Stimulated activated CD4-positive, alpha-beta T cell treated with anti-CD3 and anti-CD28 coated beads, TNF-alpha, amount 100 ng/mL, for 24 hours (primary cell): ENCODE measurements around the gene ZNF444.

Experiments
- DNase-seq, 3 experiments: peaks; one replicate each; pipeline ENCODE4 v3.0.0-alpha.2; 2020; ENCODE audit warnings: low read depth in 3 of 3

The ZNF444 gene

DNA sequence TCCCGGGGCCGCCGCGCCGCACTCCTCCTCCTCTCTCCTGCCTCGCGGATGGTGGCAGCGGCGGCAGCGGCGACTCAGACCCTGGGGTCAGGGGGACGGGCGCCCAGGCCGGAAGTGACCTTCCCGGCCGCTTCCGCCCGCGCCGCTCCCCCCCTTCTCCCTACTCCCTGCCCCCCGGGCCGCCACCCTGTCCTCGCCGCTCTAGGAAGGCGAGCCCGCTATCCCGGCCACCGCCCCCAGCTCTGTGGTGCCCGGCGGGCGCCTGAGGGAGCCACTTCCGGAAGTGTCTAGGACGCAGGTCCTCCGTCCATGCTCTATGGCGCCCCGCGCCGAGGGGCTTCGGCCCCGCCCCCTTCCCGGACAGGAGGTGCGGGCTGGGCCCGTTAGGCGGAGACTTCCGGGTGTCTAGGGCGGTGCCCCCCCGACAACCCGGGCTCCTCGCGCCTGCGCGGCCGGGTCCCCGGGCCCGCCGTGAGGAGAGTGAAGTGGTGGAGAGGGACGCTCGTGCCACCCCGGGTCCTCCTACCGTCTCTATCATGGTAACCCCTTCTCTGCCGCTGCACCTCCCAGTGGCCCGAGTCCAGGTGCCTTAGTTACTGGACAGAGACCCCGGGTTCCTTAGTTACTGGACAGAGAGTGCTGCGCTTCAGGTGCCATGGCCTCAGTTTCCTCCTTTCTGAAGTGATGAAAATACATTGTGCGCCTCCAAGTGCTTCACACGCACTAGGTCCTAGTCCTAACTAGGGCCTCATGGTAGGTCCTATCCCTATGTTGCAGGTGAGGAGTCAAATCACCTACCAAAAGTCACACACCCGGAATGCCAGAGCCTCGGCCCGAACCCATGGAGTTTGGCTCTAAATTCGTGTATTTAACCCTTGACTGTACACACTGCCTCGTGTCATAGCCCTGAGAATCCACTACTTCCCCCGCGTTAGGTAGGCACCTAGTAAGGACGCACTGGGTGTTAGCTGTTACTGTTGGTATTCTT lies 19.6 kb upstream of the ZNF444 start, which contains the start of gene ZNF787:
Gene ZNF787 (minus strand): TSS at position 116 of the 988 bp plus-strand sequence. CDS start 18,078 bp downstream, outside the sequence.
- DNase-seq, result peak; percentile 93 to 97 (median 96)

DNA sequence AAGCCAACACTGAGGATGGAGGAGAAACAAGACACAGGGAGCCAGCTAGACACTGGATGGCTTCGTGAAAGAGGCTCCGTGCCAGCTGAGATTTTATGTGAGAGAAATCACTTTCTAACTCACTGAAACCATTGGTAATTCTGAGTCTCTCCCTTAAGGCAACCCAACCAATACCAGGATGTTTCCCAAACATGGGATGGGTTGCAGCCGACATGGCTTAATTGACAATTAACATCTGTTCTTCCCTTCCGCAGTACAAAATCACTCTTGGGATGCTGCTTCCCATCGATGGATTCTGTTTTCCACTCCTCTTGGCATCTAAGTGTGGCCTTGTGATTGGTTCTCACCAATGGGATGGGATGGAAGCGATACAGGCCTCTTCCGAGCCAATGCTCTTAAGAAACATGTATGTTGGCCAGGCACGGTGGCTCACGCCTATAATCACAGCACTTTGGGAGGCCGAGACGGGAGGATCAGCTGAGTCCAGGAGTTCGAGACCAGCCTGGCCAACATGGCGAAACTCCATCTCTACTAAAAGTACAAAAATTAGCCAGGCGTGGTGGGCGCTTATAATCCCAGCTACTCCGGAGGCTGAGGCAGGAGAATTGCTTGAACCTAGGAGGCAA lies 17.7 kb upstream of the ZNF444 start:
- no peak for DNase-seq

DNA sequence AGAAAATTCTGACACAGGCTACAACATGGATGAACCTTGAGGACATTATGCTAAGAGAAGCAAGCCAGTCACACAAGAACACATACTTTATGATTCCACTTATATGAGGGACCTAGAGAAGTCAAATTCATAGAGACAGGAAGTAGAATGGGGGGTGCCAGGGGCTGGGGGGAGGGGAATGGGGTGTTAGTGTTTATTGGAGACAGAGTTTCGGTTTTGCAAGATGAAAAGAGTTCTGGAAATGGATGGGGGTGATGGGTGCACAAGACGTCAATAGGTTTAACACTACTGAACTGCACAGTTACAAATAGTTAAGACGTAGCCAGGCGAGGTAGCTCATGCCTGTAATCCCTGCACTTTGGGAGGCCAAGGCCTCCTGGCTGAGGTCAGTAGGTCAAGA lies 16.5 kb upstream of the ZNF444 start:
- DNase-seq, result no peak

DNA sequence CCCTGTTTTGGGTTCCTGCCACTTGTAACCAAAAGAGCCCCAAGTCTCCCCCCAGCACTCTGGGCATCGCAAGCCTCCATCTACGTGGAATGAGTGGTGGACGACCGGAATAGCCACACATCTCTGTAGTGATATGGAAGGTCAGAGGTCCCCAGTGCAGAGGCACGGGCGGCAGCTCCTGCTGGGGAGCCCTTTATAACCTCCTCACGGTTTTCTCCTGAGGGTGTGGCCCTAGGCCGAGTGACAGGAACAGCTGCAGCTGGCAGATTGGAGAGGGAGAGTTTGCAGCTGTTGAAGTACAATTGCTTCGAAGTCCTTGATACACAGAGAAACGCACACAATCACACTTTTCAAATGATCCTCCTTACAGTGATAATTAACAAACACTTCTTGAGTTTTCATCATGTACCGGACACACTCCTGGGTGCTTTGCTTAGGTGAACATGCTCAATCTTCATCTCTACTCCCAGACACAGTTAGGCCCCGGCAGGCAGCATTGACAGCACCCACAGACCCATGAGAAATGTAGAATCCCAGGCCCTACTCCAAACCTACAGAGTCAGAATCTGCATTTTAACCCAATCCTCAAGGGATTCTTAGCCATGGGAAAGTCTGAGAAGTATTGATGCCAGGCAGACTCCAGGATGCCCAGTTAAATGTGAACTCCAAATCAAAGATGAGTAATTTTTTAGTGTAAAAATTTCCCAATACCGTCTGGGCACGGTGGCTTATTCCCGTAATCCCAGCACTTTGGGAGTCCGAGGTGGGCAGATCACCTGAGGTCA lies 15.1 kb upstream of the ZNF444 start:
- DNase-seq, result no peak

DNA sequence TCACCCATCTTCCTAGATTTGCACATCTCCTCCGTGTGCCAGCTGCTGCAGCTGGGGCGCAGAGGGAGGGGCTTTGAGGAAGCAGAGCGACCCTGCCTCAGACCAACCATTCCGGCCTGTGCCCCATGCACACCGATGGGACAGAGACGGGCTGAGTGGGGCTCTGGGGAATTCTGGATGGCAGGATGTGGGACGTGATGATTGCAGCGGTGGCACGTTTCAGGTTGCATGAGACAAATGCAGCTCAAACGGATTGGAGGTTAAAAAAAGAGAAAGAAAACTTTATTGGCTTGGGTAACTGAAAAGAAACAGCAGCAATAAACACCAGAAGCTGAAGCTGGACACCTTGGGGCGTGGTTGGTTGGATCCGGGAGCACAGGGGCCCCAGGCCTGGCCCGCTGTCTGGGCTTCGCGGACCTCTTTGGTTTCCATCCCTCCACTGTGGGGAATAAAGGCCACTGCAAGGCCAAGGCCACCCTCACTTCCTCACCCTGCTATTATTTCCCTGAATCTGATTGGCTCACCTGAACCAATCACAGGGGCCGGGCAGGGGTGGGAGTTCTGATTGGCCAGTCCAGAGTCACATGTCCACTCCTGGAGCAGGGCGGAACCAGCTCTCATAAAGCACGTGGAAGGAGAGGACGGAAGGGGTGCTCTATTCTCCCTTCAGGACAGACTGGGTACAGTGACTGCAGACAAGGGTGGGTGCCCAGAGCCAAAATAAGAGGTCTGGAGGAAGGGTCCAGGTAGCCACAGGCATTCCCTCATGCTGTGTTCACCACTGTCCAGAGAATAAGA lies 13.9 kb upstream of the ZNF444 start:
- DNase-seq, result no peak

DNA sequence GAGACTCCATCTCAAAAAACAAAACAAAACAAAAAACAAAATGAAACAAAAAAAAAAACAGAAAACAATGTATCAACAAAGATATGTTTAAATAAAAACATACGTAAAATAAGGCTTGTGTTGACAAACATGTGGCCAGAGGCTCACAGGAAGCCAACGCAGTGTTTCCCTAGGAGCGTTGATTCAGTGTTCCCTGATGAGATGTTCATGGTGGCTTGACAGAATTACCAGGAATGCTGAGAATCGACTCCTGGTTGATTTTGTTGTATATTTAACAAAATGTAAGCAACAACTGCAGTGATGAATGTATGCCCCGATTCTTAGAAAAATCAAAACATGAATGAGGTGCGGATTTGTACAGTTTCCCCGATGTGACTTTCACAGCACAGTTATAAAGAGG lies 11.1 kb upstream of the ZNF444 start:
- no peak for DNase-seq

DNA sequence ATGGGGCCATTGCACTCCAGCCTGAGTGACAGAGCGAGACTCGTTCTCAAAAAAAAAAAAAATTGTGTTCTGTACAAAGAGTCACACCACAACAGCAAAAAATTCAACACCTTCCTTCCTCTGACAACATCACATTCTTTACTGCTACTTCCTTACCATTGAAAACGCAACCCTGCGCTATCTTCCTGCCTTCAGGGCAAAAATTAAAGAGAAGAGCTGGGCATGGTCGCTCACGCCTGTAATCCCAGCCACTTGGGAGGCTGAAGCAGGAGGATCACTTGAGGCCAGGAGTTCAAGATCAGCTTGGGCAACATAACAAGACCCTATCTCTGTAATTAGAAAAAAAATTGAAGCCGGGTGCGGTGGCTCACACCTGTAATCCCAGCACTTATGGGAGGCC lies 9.4 kb upstream of the ZNF444 start:
- DNase-seq, result no peak

DNA sequence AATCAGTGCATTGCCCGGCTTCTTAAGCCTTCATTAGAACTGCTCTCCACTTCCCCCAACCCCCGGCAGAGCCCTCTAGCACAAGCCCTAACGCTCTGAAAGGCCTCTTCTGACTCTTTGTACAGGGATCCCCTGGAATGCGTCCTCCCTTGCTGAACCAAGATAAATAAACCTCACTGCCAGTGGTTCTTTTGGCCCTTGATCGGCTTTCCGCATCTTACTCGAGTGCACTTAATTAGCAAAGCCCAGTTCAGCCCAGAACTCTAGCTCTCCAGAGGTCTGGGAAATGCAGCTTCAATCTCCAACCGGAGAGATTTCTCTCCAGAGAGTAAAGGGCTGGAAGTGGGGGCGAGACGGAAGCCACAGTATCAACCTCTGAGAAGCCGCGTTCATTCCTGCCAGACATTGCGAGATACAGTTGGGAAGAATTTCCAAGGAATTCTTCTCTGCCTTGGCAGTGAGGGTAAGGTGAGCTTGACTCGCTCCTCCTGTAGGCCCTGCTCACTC lies 8.7 kb upstream of the ZNF444 start:
- no peak for DNase-seq

DNA sequence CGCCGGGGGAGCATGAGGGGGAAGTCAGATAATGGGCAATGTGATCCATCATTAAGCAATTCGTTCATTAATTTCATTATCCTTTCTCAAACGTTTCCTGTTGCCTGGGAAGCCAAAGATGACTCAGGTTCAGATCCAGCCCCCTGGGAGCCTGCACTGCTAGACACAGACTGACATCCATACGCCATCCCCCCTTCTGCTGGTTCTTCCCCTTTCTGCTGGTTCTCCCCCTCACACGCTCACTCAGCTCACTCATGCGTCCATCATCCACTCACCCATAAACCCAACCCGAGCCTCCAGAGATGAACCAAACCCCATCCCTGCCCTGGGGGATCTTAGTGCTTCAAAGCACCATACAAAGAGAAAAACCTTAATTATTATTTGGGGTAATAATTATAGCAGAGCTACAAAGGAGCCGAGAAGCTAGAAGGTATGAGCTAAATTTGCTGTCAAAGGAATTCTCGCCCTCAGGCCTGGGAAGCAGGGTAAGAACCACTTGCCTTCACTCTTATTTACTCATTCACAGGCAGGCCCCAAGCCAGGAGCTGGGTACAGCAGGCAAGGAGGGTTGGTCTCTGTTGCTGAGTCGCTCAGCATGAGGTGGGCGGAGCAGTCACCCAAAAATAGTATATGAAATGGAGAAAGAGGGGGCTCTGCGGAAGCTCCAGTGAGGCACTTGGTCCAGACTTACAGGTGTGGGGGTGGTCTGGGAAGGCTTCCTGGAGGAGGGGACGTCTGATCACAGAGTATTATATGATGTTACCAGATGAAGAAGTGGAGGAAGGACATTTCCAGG lies 7.0 kb upstream of the ZNF444 start:
- DNase-seq, result no peak

DNA sequence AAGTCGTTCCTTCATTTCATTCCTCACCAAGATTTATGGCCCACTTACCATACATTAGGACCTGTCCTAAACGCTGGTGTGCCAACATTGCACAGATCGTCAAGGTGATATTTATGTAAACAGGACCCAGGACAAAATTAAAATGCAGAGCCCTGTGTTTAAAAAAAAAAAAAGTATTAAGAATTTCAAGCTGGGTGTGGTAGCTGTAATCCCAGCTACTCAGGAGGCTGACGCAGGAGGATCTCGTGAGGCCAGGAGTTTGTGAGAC lies 6.5 kb upstream of the ZNF444 start:
- DNase-seq, result no peak

DNA sequence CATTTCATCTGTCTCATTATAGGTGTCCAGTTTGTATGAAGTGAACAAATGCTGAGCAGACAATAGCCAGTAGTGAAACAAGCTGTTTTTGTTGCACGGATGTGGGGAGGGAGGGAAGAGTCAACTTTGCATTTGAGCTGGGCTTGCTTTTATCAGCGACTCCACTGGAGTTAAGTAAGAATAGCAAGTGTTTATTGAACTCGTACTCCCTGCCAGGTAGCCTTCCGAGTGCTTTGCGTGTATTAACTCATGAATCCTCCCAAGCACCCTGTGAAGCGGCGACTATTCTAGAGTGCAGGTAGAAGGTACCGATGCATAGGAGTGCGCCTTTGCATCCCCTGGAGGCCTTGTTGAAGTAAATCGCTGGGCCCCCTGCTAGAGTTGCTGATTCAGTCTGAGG lies 4.7 kb upstream of the ZNF444 start:
- no peak for DNase-seq

DNA sequence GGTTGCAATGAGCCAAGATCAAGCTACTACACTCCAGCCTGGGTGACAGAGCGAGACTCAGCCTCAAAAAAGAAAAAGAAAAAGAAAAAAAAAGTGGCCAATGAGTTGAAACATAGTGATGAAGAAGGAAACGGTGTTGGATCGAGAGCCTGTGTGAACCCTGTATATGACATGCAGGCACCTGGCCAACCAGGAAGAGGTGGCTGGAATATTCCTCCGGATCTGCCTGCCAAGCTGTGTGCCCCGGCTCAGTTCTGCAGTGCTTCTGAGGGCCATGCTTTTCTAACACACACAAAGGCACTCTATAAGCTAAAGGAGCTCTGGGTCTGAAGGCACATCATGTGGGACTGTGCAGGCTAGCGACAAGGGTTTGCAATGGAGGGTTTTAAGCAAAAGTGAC lies 3.7 kb upstream of the ZNF444 start:
- no peak for DNase-seq

DNA sequence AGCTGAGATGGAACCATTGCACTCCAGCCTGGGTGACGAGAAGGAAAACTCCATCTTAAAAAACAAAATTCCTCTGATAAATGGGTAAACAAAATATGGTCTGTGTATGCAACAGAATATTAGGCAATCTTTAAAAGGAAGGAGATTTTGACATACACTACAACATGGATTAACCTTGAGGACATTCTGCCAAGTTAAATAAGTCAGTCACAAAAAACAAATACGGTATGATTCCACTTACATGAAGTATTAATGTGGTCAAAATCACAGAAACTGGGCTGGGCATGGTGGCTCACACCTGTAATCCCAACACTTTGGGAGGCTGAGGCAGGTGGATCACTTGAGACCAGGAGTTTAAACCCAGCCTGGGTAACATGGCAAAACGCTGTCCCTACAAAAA lies 3.0 kb upstream of the ZNF444 start:
- DNase-seq, result no peak

DNA sequence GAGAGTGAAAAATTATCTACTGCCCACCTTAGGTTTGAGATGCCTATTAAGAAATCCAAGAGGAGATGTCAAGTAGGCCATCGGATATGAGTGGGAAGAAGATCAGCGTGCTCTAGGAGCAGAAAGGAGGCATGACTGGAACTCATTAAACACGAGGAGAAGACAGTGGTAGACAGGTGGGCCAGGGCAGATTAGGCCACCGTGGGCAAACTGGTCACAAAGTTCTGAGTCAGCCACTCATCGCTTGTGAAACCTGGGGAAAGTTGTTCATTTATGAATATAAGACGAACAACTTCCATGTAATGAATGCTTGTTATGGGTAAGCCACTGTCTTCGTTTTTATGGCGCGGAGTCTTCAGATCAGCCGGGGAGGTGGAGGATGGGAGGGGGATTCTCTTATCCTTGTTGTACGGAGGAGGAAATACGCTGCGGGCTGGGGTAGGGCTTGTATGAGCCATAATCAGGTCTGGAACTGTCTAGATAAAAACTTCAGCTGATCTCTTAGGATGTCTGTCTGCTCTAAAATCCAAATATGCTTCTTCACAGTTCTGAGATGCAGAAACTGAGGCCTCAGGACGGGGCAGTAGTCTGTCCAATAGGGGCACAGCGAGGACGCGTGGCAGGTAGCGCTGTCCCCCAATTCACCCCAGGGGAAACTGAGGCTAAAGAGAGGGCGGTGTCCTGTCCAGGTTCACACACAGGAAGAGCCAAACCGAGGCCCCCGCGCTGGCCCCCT lies 1.1 kb upstream of the ZNF444 start:
- DNase-seq, result no peak

DNA sequence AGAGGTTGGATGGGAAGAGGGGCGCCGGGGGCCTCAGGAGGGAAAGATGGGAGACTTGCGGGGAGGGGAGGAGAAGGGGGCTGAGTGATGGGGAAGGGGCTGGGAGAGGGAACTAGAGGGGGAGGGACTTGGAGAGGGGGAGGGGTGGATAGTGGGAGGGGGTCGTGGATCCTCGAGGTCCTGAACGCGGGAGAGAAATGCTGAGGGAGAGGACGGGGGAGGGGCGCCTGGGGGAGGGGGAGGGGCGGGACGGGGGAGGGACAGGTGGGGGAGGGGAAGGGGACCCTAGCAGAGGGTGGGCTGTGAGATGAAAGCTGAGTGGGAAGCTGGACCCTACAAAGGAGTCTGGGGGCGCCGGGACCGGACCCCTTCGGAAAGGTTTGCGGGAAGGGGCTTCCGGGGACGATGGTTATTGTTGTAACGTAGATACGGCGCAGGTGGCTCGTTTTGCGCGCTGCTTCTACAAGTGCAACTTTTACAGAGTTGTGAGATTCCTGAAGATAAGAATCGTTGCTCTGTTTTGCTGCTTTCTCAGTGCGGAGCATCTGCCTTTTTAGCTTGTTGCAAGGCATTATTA lies 418 bp downstream of the ZNF444 start:
- no peak for DNase-seq

DNA sequence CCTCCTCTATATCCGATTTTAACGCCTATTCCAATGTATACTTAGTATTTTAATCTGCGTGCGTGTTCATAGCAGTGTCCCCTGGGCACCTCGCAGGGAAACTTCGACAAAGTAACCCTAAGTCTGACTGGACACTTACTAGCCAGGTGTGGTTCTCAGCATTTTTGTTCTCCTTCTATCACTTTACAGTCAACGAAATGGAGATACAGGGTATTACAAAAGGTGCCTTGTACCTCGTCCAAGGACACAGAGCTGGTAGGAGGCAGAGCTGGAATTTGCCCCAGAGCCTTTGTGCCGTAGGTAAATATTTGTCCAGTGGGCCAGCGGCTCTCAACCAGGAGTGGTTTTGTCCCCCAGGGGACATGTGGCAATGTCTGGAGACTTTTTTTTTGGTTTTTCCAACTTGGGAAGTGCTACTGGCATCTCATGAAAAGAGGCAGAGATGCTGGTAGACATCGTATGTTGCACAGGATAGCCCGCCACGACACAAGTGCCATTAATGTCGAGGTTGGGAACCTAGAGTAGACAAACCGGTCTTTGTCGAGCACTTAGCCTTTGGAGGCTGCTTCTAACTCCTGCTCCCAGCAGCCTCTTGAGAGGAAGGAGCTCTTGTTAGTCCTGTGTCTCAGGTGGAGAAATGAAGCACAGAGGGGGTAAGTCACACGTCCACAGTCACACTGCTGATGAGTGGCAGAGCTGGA lies 1.1 kb downstream of the ZNF444 start:
- no peak for DNase-seq

DNA sequence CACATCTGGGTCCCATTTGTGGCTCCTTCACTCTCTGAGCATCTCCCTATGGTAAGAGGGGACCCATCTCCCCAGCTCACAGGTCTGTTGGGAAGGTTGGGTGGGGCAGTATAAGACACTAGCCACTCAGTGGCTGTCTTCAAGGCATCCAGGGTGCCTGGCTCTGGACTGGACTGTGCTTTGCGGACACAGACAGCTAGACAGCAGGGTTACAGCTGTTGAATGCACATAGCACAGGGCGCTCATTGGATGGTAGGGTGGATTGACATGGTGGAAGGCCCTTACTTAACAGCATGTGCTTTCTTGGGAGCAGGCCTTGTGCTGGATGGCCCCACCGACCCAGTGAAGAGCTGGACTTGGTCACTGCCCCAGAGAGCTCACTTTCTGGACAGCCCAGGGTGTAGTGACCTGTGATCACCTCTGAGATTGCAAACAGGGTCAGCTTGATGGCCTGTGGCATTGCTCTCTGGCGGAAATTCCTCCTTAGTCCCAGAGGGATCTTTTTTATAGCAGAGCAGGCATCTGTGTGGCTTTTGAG lies 1.9 kb downstream of the ZNF444 start:
- no peak for DNase-seq

DNA sequence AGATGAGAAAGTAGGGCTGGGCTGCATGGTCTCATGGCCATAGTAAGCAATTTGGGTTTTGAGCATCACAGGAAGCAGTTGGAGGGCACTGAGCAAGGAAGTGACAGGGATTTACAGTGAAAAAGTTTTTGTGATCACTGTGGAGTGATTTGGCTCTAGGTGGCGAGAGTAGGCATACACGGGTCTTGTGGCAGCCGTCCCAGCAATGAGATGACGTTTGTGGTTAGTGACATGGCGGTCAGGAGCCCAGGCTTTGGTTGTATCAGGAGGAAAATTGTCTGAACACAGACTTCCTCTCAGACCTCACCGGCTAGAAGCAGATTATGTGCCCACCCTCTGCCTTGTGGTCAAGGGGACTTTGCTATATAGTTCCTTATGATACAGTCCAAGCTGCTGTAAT lies 3.3 kb downstream of the ZNF444 start:
- DNase-seq, result no peak

DNA sequence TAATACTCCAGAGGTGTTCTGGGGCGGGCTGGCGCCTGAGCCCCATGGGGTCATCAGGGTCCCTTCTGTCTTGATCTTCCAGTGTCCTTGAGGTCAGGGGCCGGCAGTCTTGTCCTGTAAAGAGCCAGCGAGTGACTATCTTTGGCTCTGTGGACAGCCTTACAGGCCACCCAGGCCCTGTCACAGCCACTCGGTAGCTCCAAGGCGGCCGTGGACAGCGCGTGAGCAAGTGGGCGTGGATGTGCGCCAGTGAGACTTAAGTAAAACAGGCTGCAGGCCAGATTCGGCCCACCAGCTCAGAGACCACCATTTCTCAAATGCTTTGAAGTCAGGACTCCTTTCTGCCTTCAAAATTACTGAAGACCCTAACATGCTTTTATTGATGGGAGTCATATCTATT lies 3.7 kb downstream of the ZNF444 start:
- no peak for DNase-seq
